Mesothelial cell of epicardium (in vitro differentiated cells): ENCODE measurements around the gene TMA7B. TPM values are rescaled to one million over a fixed set of nuclear protein-coding genes. Genes with fewer than 3 reads are reported as not detected.

Source experiments
- DNase-seq, 2 experiments: peaks; one replicate each; pipeline ENCODE4 v3.0.0; 2021; ENCODE audit warnings: low spot score in 2 of 2; ENCODE audit not compliant: unreplicated experiment in 2 of 2
- H3K27ac Mint-ChIP-seq: 2 replicates; pipeline ENCODE4 v1.8.0; 2021; ENCODE audit warnings: mixed read lengths
- H3K27me3 Mint-ChIP-seq: 2 replicates; pipeline ENCODE4 v1.8.0; 2021; ENCODE audit warnings: low read depth, mixed read lengths
- H3K36me3 Mint-ChIP-seq: 2 replicates; pipeline ENCODE4 v1.8.0; 2021; ENCODE audit warnings: mixed read lengths
- H3K4me1 Mint-ChIP-seq: 2 replicates; pipeline ENCODE4 v1.8.0; 2021; ENCODE audit warnings: mixed read lengths
- H3K4me3 Mint-ChIP-seq: 2 replicates; pipeline ENCODE4 v1.8.0; 2021; ENCODE audit warnings: mild to moderate bottlenecking, moderate library complexity, mixed read lengths
- H3K9me3 Mint-ChIP-seq: 2 replicates; pipeline ENCODE4 v1.8.0; 2021; ENCODE audit warnings: mixed read lengths
- CTCF ChIP-seq: fragments of 200-600 bp; sonication (generic); IDR thresholded peaks from one replicate; pipeline ENCODE4 v1.5.0; 2021; ENCODE audit warnings: antibody characterized with exemption; ENCODE audit not compliant: unreplicated experiment
- total RNA-seq: library from RNA; stranded (reverse); gene quantifications from 3 replicates; pipeline ENCODE4 v1.2.1, GENCODE V29; 2021

TMA7B gene
- total RNA-seq, 1 donor from 2014 or later, result not detected

- Mint-ChIP-seq H3K36me3 (no peaks in the 10 kb centered on the region), H3K9me3 (no peaks in the 10 kb centered on the region), H3K27ac (no peak overlapping the region), H3K27me3 (peaks cover 55% of the 10 kb centered on the region), H3K4me1 (no peaks in the 10 kb centered on the region), H3K4me3 (no peak overlapping the region)
- TF ChIP-seq CTCF, result no peak
- no peak for DNase-seq
Observed at GRCh38 chr22:39923696-39924095, 36.5 kb upstream of the TMA7B start.

GRCh38 chr22:39924286-39924685 is 35.9 kb upstream of the TMA7B start:
- H3K4me1 Mint-ChIP-seq, result no peaks in the 10 kb centered on the region
- no peaks in the 10 kb centered on the region for H3K36me3 Mint-ChIP-seq
- no peak overlapping the region for H3K4me3 Mint-ChIP-seq
- TF ChIP-seq CTCF, result no peak
- H3K27me3 Mint-ChIP-seq, result peaks cover 55% of the 10 kb centered on the region
- H3K27ac Mint-ChIP-seq, result no peak overlapping the region
- DNase-seq, result no peak
- H3K9me3 Mint-ChIP-seq, result no peaks in the 10 kb centered on the region

- H3K9me3 Mint-ChIP-seq, result no peaks in the 10 kb centered on the region
- no peaks in the 10 kb centered on the region for H3K4me1 Mint-ChIP-seq
- H3K27ac Mint-ChIP-seq, result no peak overlapping the region
- H3K27me3 Mint-ChIP-seq, result peaks cover 52% of the 10 kb centered on the region
- no peak overlapping the region for H3K4me3 Mint-ChIP-seq
- TF ChIP-seq CTCF, result no peak
- no peak for DNase-seq
- H3K36me3 Mint-ChIP-seq, result no peaks in the 10 kb centered on the region
Observed at GRCh38 chr22:39925273-39925672, 34.9 kb upstream of the TMA7B start.

GRCh38 chr22:39925909-39926679 is 34.1 kb upstream of the TMA7B start:
- no peak for DNase-seq
- no peaks in the 10 kb centered on the region for H3K36me3 Mint-ChIP-seq
- no peaks in the 10 kb centered on the region for H3K4me1 Mint-ChIP-seq
- peaks cover 50% of the 10 kb centered on the region for H3K27me3 Mint-ChIP-seq
- H3K9me3 Mint-ChIP-seq, result no peaks in the 10 kb centered on the region
- no peak overlapping the region for H3K27ac Mint-ChIP-seq
- no peak overlapping the region for H3K4me3 Mint-ChIP-seq
- no peak for TF ChIP-seq CTCF

GRCh38 chr22:39926753-39927152 is 33.4 kb upstream of the TMA7B start:
- peaks cover 47% of the 10 kb centered on the region for H3K27me3 Mint-ChIP-seq
- TF ChIP-seq CTCF, result no peak
- no peaks in the 10 kb centered on the region for H3K36me3 Mint-ChIP-seq
- DNase-seq, result no peak
- H3K27ac Mint-ChIP-seq, result no peak overlapping the region
- no peaks in the 10 kb centered on the region for H3K9me3 Mint-ChIP-seq
- H3K4me3 Mint-ChIP-seq, result no peak overlapping the region
- H3K4me1 Mint-ChIP-seq, result no peaks in the 10 kb centered on the region
